D721Med (cell line): Measurements from ENCODE around the gene FBXW2.

ENCODE experiments used
- DNase-seq: peaks from one replicate; pipeline ENCODE4 v3.0.0; 2011; ENCODE audit warnings: low spot score; ENCODE audit not compliant: insufficient read length
- FAIRE-seq: peaks from 2 replicates; lab custom pipeline; 2011; peaks lifted over from hg19 to GRCh38; lab: Jason Lieb, UNC
- TF ChIP-seq, protein P1 (sequence below): IDR thresholded peaks from 2 replicates; pipeline ENCODE4 v1.5.1; 2012; ENCODE audit warnings: mild to moderate bottlenecking, control low read depth; ENCODE audit not compliant: insufficient read depth; ENCODE audit errors: missing control alignments

Gene FBXW2

DNA sequence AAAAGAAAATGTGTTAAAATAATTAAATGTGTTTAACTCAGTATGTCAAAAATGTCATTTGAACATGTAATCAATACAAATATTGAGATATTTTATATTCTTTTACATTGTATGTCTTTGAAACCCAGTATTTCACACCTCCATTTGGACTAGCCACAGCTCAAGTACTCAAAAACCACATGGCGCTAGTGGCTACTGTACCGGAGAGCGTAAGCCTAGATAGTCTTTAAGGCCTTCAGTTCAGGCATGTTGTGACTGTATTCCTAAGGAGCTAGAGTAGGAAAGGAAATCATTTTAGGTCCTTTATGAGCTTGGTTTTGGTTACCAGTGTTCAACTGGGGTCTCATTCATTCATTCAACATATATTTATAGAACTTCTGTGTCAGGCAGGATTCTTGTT, 12.8 kb downstream of the FBXW2 start:
- TF ChIP-seq, protein P1, sequence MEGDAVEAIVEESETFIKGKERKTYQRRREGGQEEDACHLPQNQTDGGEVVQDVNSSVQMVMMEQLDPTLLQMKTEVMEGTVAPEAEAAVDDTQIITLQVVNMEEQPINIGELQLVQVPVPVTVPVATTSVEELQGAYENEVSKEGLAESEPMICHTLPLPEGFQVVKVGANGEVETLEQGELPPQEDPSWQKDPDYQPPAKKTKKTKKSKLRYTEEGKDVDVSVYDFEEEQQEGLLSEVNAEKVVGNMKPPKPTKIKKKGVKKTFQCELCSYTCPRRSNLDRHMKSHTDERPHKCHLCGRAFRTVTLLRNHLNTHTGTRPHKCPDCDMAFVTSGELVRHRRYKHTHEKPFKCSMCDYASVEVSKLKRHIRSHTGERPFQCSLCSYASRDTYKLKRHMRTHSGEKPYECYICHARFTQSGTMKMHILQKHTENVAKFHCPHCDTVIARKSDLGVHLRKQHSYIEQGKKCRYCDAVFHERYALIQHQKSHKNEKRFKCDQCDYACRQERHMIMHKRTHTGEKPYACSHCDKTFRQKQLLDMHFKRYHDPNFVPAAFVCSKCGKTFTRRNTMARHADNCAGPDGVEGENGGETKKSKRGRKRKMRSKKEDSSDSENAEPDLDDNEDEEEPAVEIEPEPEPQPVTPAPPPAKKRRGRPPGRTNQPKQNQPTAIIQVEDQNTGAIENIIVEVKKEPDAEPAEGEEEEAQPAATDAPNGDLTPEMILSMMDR, result no peak
- DNase-seq (no peak), FAIRE-seq (no peak)

DNA sequence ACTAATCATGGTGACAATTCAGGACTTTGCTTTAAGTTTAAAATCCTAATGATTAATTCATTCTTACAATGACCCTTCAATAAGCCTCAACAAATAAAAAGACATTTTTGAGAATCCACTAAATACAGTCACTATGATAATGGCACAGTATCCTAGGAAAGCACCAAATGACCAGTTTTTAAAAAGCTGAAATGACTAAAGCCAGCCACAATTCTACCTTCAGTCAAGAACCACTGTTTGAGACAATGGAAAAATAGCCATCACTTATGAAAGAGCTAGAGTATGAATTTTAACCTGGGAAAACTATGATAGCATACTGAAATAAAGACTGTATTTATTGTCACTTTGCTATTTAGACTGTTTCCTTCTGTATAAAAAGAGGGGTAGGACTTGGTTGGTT, 14.0 kb downstream of the FBXW2 start:
- FAIRE-seq, result no peak
- TF ChIP-seq, protein P1, result no peak
- no peak for DNase-seq

DNA sequence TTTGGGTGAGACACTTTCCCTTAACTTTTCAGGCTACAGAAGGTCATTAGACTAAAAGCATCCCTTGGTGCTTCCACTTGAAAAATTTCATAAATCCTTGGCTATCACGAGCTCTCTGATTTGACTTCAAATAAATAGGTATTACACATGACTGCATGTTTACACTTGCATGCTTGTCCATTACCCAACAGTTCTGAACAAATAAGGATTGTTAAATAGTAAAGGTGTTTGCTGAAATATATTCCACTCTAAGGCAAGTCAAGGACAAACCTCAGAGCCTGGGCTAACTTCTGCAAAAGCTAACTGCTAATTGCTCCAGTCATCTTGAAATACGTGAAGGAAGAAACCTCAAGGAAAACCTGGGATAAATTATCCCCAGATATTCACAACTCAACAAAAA, 14.5 kb downstream of the FBXW2 start:
- FAIRE-seq, result no peak
- TF ChIP-seq, protein P1, result no peak
- DNase-seq, result no peak

GRCh38 chr9:120777229-120777628, 16.0 kb downstream of the FBXW2 start:
- FAIRE-seq, result peak; percentile 25
- TF ChIP-seq, protein P1, result no peak
- no peak for DNase-seq

- TF ChIP-seq, protein P1, result no peak
- DNase-seq (no peak), FAIRE-seq (no peak)
Observed at GRCh38 chr9:120776788-120777187, 16.4 kb downstream of the FBXW2 start.

GRCh38 chr9:120775859-120776258, 17.4 kb downstream of the FBXW2 start:
- FAIRE-seq (no peak), DNase-seq (no peak)
- TF ChIP-seq, protein P1, result no peak

DNA sequence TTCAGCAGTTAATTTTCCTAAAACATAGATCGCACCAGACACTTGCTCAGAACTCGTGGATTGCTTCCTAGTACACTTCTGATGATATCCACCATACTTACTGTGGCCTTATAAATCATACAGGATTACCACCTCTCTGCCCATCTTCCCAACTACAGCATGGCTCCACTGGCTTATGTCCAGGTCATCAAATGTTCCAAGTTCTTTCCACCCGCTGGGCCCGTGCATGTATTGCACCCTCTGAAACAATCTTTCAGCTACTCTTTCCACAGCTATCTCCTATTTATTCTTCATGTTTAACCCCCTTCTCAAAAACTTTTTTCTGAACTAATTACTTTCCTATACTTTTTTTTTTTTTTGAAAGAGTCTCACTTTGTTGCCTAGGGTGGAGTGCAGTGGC, 18.5 kb downstream of the FBXW2 start:
- DNase-seq (no peak), FAIRE-seq (no peak)
- TF ChIP-seq, protein P1, result no peak
